HG03039 (cell line): Measurements from ENCODE around the gene SLC12A5.

Experiments
- ATAC-seq: cut with Tn5 transposase; IDR thresholded peaks from one replicate; pipeline ENCODE4 v1.9.1; 2021; ENCODE audit warnings: mild to moderate bottlenecking, moderate library complexity; ENCODE audit not compliant: unreplicated experiment

The SLC12A5 gene

DNA sequence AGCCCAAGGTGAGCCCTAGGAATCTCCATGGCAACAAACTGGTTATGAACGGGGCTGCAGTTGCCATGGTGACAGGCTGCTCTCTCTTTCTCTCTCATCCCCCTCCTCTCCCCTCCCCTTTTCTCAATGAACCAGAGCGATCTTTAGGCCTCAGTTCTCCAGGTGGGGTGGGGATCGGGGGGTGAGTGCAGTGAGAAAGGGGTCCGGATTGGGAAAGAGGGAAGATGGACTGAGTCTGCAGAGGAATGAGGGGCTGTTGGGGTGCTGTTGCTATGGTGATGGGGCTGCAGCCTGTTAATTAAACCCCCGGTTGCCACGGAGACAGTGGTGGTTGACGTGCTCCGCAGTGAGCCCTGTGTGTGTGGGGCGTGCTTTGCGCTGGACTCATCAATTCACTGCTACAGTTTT, 3.6 kb upstream of the SLC12A5 start:
- ATAC-seq: no peak

DNA sequence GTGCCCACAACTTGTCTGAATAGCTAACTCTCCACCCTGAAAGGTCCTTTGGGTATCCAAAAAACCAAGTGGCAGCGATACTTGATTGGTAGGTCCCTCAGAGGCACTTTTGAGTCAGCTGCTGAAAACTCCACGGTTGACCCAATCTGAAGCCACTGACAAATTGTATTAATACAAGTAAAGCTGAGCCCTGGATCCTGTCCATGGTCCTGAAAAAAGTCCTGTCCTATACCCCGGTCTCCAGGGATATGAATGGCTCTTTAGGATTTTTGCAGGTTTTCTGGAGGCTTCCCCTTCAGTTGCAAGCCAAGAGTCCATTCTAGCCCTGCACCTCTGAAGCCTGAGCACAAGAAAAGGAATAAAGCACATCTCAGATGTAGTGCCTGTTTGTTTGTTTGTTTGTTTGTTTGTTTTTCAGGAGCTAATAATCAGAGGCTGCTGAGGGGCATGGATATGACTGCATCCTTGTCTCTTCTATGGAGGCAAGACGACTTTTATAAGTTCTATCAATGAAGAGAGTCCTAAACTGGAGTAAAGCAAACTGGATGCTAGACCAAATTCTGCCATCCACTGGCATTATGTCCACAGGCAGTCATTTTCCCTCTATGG, 1.7 kb upstream of the SLC12A5 start:
- no peak for ATAC-seq

DNA sequence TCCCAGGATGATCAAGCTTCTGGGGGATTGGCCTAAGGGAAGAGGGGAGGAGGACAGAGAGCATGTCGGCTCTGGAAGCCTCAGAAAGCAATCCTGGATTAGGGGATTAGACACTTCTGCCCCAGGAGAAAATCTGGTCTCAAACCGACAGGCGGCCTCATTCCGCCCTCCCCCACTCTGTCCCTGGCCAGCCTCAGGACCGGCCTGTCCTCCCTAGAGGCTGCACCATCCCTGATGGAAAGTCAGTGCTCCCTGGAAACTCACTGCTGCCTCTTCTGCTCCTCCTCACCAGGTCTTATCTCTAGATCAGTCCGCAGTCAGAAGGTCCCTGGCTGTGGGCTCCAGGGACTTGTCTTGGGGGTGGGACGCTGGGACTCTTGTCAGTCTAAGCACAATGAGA, 905 bp upstream of the SLC12A5 start:
- no peak for ATAC-seq

DNA sequence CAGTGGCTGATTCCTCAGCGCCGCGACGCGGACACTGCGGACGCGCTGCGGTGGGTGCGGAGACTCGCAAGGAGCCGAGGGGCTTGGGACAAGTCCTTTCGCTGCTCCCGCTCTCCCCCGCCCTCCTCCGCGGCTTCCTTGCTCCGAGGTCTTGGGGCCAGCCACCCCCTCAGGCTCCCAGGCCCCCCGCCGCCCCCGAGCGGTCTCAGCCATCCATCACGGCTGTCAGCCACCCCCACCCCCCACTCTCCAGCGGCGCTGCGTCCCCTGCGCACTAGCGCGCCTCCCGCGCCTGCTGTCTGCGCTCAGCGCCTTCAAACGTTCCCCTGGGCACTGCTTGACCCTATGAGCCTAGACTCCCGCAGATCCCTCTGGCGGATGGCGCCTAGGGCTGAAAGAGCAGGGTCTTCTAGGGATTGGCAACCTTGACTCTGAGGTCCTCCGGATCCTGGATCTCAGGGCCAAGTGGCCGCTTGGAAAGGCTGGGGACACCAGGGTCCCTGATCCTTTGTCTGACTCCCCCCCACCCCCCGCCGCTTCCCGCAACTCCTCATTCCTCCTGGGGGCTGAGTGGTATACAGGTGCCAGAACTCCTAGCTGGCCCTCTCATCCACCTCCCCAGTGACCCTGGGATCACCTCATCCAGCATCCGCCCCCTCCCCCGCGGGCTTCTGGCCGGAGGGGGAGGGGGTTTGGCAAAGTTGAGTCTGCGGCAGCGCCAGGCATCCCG, 1.4 kb downstream of the SLC12A5 start:
- ATAC-seq: no peak

DNA sequence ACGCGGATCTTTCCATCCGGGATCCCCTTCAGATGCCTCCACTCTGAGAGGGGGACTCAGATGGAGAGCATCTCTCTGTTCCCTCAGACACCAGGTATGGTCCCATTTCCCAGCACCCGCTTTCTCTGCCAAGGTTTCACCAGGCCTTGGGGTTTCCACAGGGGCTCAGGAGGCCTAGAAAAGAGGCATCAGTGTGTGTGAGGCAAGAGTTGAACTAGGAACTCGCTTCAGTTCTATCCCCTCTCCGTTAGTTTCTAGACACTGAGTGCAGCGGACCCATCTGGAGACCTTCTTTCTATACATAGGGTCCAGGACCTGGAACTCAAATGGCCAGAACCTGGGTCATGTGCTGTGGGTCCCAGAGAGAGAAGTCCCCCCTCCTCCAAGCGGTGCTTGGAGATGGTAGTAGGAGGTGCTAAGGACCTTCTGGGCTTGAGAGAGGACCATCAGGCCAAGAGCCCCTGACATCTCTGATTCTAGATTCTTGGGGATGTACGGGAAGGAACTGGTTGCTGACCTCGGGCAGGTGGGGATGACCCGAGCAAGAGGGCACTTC, 2.1 kb downstream of the SLC12A5 start:
- ATAC-seq: no peak

DNA sequence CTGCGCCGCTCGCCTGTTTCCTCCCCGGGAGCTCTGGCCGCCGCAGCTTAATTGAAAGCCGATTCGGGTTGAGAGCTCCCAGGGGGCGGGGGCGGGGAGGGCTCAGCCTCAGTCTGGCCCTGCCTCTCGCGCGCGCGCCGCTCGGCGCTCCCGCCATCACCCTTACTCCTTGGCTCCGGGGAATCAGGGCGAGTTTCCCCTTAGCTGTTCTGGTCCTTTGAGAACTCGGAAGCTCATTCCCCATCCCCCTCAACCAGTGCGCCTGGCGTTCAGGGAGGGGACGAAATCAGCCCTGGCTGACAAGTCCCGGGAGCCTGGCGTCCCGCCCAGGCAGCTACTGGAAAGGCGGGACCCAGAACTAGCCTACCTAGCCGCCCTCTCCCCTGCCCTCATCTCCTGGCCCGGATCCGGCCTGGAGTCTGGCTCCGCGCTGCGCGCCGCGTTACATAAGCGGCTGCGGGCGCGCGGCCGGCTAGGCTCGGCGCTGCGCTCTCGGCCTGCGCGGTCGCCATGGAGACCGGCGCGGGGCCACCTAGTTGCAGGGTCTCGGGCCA, 2.8 kb downstream of the SLC12A5 start:
- ATAC-seq: no peak

DNA sequence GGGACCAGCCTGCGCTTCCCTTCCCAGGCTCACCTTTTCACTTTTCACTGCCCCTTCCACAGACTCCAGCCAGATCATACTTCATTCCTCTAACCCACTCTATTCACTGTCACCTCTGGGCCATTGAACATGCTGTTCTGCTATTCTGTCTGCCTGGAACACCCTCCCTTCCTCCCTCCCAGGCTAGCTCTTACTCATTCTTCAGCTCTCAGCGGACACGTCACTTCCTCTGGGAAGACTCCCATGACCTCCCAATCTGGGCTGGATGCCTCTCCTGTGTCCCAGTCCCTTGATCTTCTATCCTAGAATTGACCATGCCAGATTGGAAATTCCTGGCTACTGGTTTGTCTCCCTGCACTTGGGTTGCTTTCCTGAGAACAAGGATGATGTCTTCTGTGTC, 5.0 kb downstream of the SLC12A5 start:
- no peak for ATAC-seq

DNA sequence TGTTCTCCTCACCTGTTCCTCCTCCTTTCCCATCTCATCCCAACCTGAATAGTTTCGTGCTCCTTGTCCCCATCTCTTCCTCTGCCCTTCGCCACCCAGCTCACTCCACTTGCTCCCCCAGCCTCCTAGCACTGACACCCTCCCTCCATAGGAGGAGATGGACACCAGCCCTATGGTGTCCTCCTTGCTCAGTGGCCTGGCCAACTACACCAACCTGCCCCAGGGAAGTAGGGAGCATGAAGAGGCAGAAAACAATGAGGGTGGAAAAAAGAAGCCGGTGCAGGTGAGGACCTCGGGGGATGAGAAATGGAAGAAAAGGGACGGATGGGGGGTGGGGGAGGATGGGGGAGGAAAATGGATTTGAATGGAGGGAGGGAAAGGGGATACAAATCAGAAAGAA, 6.2 kb downstream of the SLC12A5 start:
- no peak for ATAC-seq

DNA sequence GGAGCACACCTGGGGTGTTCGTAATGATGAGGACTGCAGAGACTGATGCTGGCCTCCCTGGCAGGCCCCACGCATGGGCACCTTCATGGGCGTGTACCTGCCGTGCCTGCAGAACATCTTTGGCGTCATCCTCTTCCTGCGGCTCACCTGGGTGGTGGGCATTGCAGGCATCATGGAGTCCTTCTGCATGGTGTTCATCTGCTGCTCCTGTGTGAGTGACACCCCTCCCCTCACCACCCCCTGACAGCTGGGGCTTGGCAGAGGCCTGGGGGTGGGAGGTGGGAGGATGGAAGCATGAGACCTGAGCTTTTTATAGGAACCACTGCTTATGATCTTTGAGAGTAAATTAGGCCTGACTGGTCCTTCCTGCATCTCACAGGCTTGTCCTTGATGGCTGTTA, 6.7 kb downstream of the SLC12A5 start:
- no peak for ATAC-seq

DNA sequence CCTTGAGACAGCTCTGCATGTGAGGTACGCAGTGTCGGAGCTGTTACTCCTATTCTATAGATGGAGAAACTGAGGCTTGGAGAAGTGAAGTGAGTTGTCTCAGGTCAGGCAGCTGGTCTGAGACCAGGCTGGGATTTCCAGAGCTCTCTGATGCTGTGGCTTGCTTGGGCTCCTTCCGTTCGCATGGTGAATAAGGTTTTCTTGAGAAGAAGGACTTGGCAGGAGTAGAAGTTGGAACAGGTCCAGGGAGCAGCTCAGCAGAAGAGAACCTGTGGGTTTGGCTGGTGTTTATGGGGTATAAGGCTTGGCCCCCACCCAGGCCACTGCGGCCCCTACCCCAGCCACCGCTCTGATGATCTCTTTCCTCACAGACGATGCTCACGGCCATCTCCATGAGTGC, 7.4 kb downstream of the SLC12A5 start:
- ATAC-seq: no peak

DNA sequence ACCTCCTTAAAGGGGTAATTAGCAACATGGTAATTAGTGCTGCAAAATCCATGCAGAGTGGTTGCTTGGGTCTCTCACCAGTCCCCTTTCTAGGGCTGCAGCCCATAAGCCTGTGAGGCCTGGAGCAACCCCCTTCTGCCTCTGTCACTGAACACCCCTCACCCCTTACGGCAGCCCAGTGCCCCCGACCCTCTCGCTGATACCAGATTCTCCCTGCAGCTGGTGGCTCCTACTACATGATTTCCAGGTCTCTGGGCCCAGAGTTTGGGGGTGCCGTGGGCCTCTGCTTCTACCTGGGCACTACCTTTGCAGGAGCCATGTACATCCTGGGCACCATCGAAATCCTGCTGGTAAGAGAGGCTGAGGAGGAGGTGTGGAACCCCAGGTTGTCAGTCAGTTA, 8.0 kb downstream of the SLC12A5 start:
- ATAC-seq: no peak

DNA sequence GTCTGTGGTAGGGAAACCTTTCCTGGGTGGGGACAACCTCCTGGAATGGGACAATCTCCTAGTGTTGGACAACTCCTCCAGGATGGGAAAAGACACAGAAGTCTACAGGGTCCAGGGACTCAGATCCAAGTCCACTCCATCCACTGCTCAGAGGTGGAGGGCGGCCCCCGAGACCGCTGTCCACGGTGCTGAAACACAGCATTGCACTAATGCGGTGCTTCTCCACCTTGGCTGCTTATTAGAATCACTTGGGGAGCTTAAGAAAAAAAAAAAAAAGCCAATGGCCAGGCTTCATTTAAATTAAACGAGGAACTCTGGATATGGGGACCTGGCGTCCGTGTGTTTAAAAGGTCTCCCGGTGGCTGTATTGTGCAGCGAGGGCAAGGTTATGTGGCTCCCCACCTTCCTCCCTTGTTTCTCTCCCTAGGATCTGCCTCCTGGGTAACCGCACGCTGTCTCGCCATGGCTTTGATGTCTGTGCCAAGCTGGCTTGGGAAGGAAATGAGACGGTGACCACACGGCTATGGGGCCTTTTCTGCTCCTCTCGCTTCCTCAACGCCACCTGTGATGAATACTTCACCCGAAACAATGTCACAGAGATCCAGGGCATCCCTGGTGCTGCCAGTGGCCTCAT, 12.0 kb downstream of the SLC12A5 start:
- no peak for ATAC-seq

DNA sequence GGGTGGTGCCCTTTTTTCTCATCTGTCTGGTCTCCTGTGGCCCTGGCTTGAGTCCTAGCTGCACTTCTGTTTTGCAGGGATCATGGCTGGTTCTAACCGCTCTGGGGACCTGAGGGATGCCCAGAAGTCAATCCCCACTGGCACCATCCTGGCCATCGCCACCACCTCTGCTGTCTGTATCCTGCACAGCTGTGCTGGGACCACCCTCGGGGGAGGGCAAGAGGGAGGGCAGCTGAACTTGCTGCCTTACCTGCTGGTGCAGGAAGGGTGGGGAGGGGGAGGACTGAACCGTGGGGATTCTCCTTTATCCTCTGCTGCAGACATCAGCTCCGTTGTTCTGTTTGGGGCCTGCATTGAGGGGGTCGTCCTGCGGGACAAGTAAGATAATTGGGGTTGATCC, 14.5 kb downstream of the SLC12A5 start:
- no peak for ATAC-seq

DNA sequence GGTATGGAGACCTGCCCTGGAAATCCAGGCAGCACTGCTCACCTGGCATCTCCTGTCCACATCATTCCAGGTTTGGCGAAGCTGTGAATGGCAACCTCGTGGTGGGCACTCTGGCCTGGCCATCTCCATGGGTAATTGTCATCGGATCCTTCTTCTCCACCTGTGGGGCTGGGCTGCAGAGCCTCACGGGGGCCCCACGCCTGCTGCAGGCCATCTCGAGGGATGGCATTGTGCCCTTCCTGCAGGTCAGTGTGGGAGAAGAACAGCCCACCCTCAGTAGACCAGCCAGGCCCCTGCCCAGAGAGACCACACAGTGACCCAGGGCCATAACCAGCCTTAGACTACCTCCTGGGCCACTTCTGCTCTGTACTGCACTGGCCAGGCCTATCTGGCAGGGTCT, 15.9 kb downstream of the SLC12A5 start:
- no peak for ATAC-seq

DNA sequence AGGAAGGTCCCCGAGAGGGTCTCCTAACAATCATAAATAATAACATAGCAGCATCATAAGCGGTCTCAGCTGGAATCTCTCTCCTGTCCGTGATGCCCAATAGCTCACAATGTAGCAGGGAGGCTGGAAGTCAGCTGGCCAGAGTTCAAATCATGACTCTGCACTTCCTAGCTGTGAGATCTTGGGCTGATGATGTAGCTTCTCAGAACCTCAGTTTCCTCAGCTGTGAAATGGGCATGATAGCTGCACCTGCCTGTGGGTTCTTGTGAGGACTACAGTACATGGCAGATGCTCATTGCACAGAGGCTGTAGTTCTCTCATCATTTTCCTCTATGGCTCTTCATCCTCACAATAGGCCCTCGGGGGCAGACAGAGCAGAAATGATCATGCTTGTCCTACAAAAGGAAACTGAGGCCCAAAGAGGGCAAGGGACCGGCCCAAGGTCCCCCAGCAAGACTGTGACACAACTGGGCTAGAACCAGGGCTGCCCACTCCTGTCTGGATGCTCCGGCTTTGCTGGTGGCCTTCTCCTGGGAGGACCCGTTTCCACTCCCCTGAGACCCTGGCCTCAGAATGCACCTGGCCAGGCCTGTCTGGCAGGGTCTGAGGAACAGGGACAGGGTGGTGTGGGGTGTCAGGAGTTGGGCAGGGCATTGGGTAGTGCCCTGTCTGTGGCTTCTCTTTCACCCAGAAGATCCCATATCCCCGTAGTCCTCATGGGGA, 17.7 kb downstream of the SLC12A5 start:
- no peak for ATAC-seq

DNA sequence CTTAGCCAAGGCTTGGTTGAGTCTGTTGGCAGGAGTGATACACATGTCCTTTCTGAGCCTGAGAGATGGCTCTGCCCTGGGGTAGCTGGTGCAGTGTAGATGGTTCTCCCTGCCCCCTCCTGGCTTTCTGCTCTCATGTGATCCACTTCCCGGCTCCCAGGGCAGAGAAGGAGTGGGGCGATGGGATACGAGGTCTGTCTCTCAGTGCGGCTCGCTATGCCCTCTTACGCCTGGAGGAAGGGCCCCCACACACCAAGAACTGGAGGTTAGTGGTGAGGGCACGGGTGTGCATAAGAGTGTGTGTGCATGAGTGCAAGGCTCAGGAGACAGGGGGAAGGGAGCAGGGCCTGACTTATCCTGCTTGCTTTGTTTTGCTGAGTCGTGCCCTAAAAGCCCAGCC, 18.8 kb downstream of the SLC12A5 start:
- ATAC-seq: no peak

DNA sequence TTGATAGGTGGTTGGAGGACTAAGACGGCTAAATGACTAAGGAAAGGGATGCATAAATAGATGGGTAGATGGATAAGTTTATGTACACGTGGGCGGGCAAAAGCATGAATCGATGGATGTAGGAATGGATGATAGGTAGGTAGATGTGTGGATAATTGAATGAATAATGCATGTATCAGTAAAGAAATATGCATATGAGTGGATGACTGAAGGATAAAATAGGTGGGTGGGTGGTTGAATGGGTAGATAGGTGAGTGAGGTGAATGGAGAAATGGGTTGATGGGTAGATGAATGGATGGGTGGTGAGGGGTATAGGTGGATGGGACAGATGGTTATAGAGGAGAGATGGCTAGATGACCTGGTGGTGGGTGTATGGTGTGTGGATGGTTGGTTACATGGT, 20.2 kb downstream of the SLC12A5 start:
- ATAC-seq: no peak

DNA sequence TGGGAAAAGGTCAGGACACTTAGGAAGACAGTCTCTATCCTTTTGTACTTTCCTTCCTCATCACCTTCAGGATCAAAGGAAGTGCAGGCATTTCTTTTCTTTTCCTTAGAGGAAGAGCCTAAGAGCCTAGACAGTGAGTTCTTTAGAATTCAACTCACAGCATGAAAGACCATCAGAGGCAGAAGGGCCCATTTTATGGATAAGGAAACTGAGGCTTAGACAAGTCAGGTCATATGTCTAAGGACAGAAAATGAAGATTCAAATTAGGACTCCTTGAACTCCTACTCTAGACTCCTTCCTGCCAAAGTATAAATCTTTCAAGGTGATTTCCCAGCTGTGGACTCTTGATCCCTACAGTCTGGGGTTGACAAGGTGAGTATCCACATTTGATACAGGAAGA, 20.8 kb downstream of the SLC12A5 start:
- no peak for ATAC-seq

DNA sequence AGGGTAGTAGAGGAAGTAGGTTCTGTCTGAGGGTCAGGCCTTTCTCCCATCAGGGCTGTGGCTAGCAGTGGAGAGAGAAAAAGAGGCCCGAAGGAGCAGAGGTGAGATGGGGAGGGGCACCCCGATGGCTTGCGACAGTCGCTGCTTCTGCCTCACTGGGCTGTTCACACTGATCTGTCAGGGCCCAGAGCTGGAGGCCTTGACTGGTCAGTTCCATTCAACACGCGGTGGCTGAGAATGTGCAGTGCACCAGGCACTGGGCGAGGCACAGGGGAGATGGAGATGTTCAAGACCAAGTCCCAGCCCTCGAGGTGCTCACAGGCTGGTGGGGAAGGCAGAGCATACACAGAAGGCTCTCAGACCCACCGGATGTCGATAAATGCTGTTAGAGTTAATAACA, 21.4 kb downstream of the SLC12A5 start:
- ATAC-seq: no peak

DNA sequence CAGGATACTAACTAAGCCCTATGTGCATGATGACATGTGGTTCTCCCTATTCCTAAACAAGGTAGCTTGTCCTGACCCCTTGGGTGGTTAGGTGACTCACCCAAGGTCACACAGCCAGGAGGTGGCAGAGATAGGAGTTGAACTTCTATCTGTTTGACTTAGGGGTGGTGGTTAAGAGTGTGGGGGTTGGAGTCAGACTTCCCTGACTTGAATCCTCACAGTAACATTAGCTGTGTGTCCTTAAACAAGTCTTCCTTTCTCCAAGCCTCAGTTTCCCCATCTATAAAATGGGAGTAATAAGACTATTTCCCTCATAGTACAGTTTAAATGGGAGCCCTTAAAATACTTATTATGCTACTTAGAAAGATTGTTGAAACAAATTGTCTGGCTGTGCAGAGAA, 21.9 kb downstream of the SLC12A5 start:
- ATAC-seq: no peak
